ENCODE results near the gene HAUS6. TPM values are rescaled to one million over a fixed set of nuclear protein-coding genes. Genes with fewer than 3 reads are reported as not detected.
"Not testable (repeated sequence)": the region's sequence is repeated elsewhere in the genome, so short reads cannot be mapped to it uniquely, and the experiment has no call there.

HAUS6 gene
- total RNA-seq = 14.5 and 16.2 TPM in 2 replicates

GRCh38 chr9:19102631-19103345 is at the start of gene HAUS6:
Gene HAUS6, minus strand, starts transcription at chr9:19102904. Its CDS starts 253 bp downstream, at chr9:19102651.
- peak; percentile 12 for TF ChIP-seq CTCF (IDR thresholded peaks at IDR 0.05; ENCODE audit: extremely low read depth, low read depth, low read length)
- peak within 1 kb of the TSS; percentile 69 for H3K27ac ChIP-seq (ENCODE audit: low read depth, low read length)

GRCh38 chr9:19152160-19152498 is 49.4 kb upstream of the HAUS6 start:
- not testable (repeated sequence) for H2AFZ ChIP-seq (ENCODE audit: low read length); DNase-seq (ENCODE audit: insufficient read length, low spot score, missing footprints); H3K27ac ChIP-seq (ENCODE audit: low read depth, low read length); H3K36me3 ChIP-seq (ENCODE audit: insufficient read depth, low read length); H3K4me2 ChIP-seq (ENCODE audit: insufficient read depth, low read length); H3K27me3 ChIP-seq (ENCODE audit: insufficient read depth, low read length); H3K9me3 ChIP-seq (ENCODE audit: low read depth, low read length); H3K79me2 ChIP-seq (ENCODE audit: insufficient read depth, low read length); H3K4me3 ChIP-seq (ENCODE audit: insufficient read depth, low read length); H4K20me1 ChIP-seq (ENCODE audit: insufficient read depth, low read length)
- H3K4me1 ChIP-seq (ENCODE audit: insufficient read depth, low read length) = peaks cover 22% of the 10 kb centered on the region

More at GRCh38 chr9:19102631-19103345, at the start of gene HAUS6:
- Histone ChIP-seq H3K27me3 (ENCODE audit: insufficient read depth, low read length) (no peaks in the 10 kb centered on the region), H3K4me1 (ENCODE audit: insufficient read depth, low read length) (peaks cover 10% of the 10 kb centered on the region), H4K20me1 (ENCODE audit: insufficient read depth, low read length) (no peaks in the 10 kb centered on the region), H3K36me3 (ENCODE audit: insufficient read depth, low read length) (no peaks in the 10 kb centered on the region), H3K9me3 (ENCODE audit: low read depth, low read length) (no peaks in the 10 kb centered on the region), H2AFZ (ENCODE audit: low read length) (peak within 1 kb of the TSS; percentile 92), H3K4me2 (ENCODE audit: insufficient read depth, low read length) (peak within 1 kb of the TSS; percentile 79), H3K79me2 (ENCODE audit: insufficient read depth, low read length) (peaks cover 47% of the 10 kb centered on the region), H3K4me3 (ENCODE audit: insufficient read depth, low read length) (peak within 1 kb of the TSS; percentile 84)
- DNase-seq (ENCODE audit: insufficient read length, low spot score, missing footprints) = peak; percentile 96

GRCh38 chr9:19151425-19152159 is 48.9 kb upstream of the HAUS6 start:
- H3K4me2 ChIP-seq (ENCODE audit: insufficient read depth, low read length) = no peak overlapping the region
- no peaks in the 10 kb centered on the region for H3K9me3 ChIP-seq (ENCODE audit: low read depth, low read length)
- H3K4me1 ChIP-seq (ENCODE audit: insufficient read depth, low read length) = peaks cover 22% of the 10 kb centered on the region
- no peaks in the 10 kb centered on the region for H3K79me2 ChIP-seq (ENCODE audit: insufficient read depth, low read length)
- H3K36me3 ChIP-seq (ENCODE audit: insufficient read depth, low read length) = no peaks in the 10 kb centered on the region
- no peak overlapping the region for H2AFZ ChIP-seq (ENCODE audit: low read length)
- H3K4me3 ChIP-seq (ENCODE audit: insufficient read depth, low read length) = no peak overlapping the region
- no peak overlapping the region for H3K27ac ChIP-seq (ENCODE audit: low read depth, low read length)
- TF ChIP-seq CTCF (IDR thresholded peaks at IDR 0.05; ENCODE audit: extremely low read depth, low read depth, low read length) = no peak
- no peak for DNase-seq (ENCODE audit: insufficient read length, low spot score, missing footprints)
- no peaks in the 10 kb centered on the region for H3K27me3 ChIP-seq (ENCODE audit: insufficient read depth, low read length)
- no peaks in the 10 kb centered on the region for H4K20me1 ChIP-seq (ENCODE audit: insufficient read depth, low read length)

GRCh38 chr9:19149230-19149629 is 46.5 kb upstream of the HAUS6 start:
- no peaks in the 10 kb centered on the region for H3K36me3 ChIP-seq (ENCODE audit: insufficient read depth, low read length)
- no peak overlapping the region for H3K4me3 ChIP-seq (ENCODE audit: insufficient read depth, low read length)
- peak overlapping the region; percentile 35 for H2AFZ ChIP-seq (ENCODE audit: low read length)
- H3K4me2 ChIP-seq (ENCODE audit: insufficient read depth, low read length) = no peak overlapping the region
- H3K4me1 ChIP-seq (ENCODE audit: insufficient read depth, low read length) = peaks cover 16% of the 10 kb centered on the region
- H3K27me3 ChIP-seq (ENCODE audit: insufficient read depth, low read length) = no peaks in the 10 kb centered on the region
- H3K9me3 ChIP-seq (ENCODE audit: low read depth, low read length) = no peaks in the 10 kb centered on the region
- no peak for TF ChIP-seq CTCF (IDR thresholded peaks at IDR 0.05; ENCODE audit: extremely low read depth, low read depth, low read length)
- H3K79me2 ChIP-seq (ENCODE audit: insufficient read depth, low read length) = no peaks in the 10 kb centered on the region
- no peaks in the 10 kb centered on the region for H4K20me1 ChIP-seq (ENCODE audit: insufficient read depth, low read length)
- no peak for DNase-seq (ENCODE audit: insufficient read length, low spot score, missing footprints)
- peak overlapping the region; percentile 5 for H3K27ac ChIP-seq (ENCODE audit: low read depth, low read length)
